Measurements from ENCODE around the gene LRRC72. TPM values are rescaled to one million over a fixed set of nuclear protein-coding genes. Genes with fewer than 3 reads are reported as not detected.

The LRRC72 gene
- total RNA-seq, 1 experiment from 2014 or later = not detected

DNA sequence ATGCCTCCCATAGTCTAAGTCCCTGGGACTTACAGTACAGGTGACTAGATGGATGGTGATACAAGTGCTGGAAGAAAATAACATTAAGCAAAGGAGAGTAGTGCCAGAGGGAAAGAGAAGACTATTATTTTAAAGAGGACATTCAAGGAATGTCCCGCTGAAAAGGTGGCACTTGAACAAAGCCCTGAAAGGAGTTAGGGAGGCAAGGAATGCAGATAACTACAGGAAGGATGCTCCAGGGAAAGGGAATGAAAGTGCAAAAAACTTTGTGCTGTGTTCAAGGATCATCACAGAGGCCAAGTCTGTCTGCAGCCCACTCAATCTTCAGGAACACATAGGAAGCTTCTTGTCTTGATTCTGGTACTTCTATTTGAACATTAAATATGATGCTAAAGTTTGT, 104.0 kb downstream of the LRRC72 start:
- no peak overlapping the region for H3K9ac ChIP-seq (ENCODE audit: extremely low read depth, insufficient read length, low read length)
- no peak overlapping the region for H4K8ac ChIP-seq (replicated peaks; ENCODE audit: insufficient read length, low read depth, low read length)
- H3K27me3 Mint-ChIP-seq (ENCODE audit: low read depth) = no peaks in the 10 kb centered on the region
- TF ChIP-seq, protein P1, sequence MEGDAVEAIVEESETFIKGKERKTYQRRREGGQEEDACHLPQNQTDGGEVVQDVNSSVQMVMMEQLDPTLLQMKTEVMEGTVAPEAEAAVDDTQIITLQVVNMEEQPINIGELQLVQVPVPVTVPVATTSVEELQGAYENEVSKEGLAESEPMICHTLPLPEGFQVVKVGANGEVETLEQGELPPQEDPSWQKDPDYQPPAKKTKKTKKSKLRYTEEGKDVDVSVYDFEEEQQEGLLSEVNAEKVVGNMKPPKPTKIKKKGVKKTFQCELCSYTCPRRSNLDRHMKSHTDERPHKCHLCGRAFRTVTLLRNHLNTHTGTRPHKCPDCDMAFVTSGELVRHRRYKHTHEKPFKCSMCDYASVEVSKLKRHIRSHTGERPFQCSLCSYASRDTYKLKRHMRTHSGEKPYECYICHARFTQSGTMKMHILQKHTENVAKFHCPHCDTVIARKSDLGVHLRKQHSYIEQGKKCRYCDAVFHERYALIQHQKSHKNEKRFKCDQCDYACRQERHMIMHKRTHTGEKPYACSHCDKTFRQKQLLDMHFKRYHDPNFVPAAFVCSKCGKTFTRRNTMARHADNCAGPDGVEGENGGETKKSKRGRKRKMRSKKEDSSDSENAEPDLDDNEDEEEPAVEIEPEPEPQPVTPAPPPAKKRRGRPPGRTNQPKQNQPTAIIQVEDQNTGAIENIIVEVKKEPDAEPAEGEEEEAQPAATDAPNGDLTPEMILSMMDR (conservative IDR thresholded peaks at IDR 0.05) = no peak
- no peak for DNase-seq
- no peaks in the 10 kb centered on the region for H3K9me3 ChIP-seq (ENCODE audit: control insufficient read depth, low read depth, low read length)
- H2BK12ac ChIP-seq (ENCODE audit: insufficient read length, low read depth, low read length) = no peak overlapping the region
- no peaks in the 10 kb centered on the region for H3K9me3 Mint-ChIP-seq
- peaks cover 10 to 12% of the 10 kb centered on the region in 2 experiments for H3K4me1 Mint-ChIP-seq
- H3K4me3 Mint-ChIP-seq = no peak overlapping the region
- no peak overlapping the region for H2BK5ac ChIP-seq (ENCODE audit: insufficient read length, low read length)
- no peak overlapping the region for H2AK5ac ChIP-seq (ENCODE audit: insufficient read length, low read length)
- H2AFZ ChIP-seq (ENCODE audit: low read length) = no peak overlapping the region
- no peak overlapping the region for H3T11ph ChIP-seq (ENCODE audit: low read length)
- no peak overlapping the region for H2BK15ac ChIP-seq (ENCODE audit: low read depth, low read length)
- no peaks in the 10 kb centered on the region for H3K27me3 ChIP-seq (ENCODE audit: insufficient read depth, low read length)
- H3K4ac ChIP-seq (ENCODE audit: low read depth, low read length) = no peak overlapping the region
- no peak overlapping the region for H3K27ac ChIP-seq (ENCODE audit: insufficient read length, low read depth, low read length)
- H3K4me1 ChIP-seq (ENCODE audit: insufficient read depth, low read length) = peaks cover 3% of the 10 kb centered on the region; the same call in 1 of the 2 replicates
- H3K27ac Mint-ChIP-seq = peak overlapping the region in 1 of 3 experiments; percentile 41; a peak in 2 of 7 replicates
- no peak overlapping the region for H3K23ac ChIP-seq (ENCODE audit: insufficient read length, low read depth, low read length)
- H4K20me1 ChIP-seq (ENCODE audit: control insufficient read depth, insufficient read depth, insufficient read length) = no peaks in the 10 kb centered on the region
- no CpG with 5 or more reads among the region's 1 CpG for WGBS (ENCODE audit: extremely low coverage, insufficient read length, low lambda C conversion rate)
- H3K79me1 ChIP-seq (ENCODE audit: insufficient read depth, low read depth, low read length, poor library complexity, severe bottlenecking) = no peaks in the 10 kb centered on the region
- no peak overlapping the region for H3K18ac ChIP-seq (ENCODE audit: insufficient read length, low read depth, low read length)
- no peaks in the 10 kb centered on the region for H3K23me2 ChIP-seq (ENCODE audit: insufficient read length, low read depth, low read length, poor library complexity, severe bottlenecking)
- no peak overlapping the region for H2BK120ac ChIP-seq (ENCODE audit: low read depth, low read length, poor library complexity, severe bottlenecking)
- no peak overlapping the region for H3K4me2 ChIP-seq (ENCODE audit: insufficient read depth, insufficient read length, low read length)
- no peaks in the 10 kb centered on the region; a peak in 1 of 7 replicates for H3K36me3 Mint-ChIP-seq (ENCODE audit: insufficient read depth in 1 of 3, low read depth in 3 of 3)
- no peak overlapping the region for H3K56ac ChIP-seq (ENCODE audit: insufficient read length, low read depth, low read length)
- H2BK20ac ChIP-seq (ENCODE audit: low read depth, low read length, poor library complexity, severe bottlenecking) = no peak overlapping the region
- no peak overlapping the region for H3K14ac ChIP-seq (ENCODE audit: insufficient read depth, low read length)
- no peak overlapping the region for H4K5ac ChIP-seq (ENCODE audit: insufficient read length, low read depth, low read length)
- no peak overlapping the region for H4K91ac ChIP-seq (ENCODE audit: insufficient read length, low read depth, low read length)
- no peaks in the 10 kb centered on the region for H3K79me2 ChIP-seq (ENCODE audit: insufficient read depth, low read length)

Other genes starting within 250 kb of the LRRC72 start
- gene CRPPA, start 105.3 kb upstream of the LRRC72 start, total RNA-seq (2021) = 1.6 and 1.9 TPM in 2 replicates
- not detected in 2 replicates for gene SOSTDC1, start 61.1 kb upstream of the LRRC72 start, total RNA-seq (2021)
- 10.4 and 12.7 TPM in 2 replicates for gene ANKMY2, start 118.9 kb downstream of the LRRC72 start, total RNA-seq (2021)
- gene BZW2, start 119.4 kb downstream of the LRRC72 start, total RNA-seq (2021) = 60.2 and 64.6 TPM in 2 replicates
- 16.4 and 18.7 TPM in 2 replicates for gene TSPAN13, start 226.9 kb downstream of the LRRC72 start, total RNA-seq (2021)